Natural killer cell (primary cell): ENCODE data around the gene FSD2. TPM values are rescaled to one million over a fixed set of nuclear protein-coding genes. Genes with fewer than 3 reads are reported as not detected.
"Not testable (repeated sequence)": the region's sequence is repeated elsewhere in the genome, so short reads cannot be mapped to it uniquely, and the experiment has no call there.

ENCODE experiments used
- ATAC-seq, 3 donors: fragments of 150-1000 bp in 2 of 3; fragments of 200-7000 bp in 1 of 3; cut with Tn5 transposase; 1 replicate in 1 of 3; 2 replicates in 2 of 3; pipeline ENCODE4 v1.10.0; 2021; ENCODE audit warnings: mild to moderate bottlenecking in 2 of 3, moderate library complexity in 2 of 3
- DNase-seq, 2 donors: peaks; one replicate each; pipeline versions ENCODE4 v3.0.0 to v3.0.0-alpha.2; 2013 to 2021; ENCODE audit warnings: mixed read lengths in 1 of 2
- H3K27ac ChIP-seq: one replicate; pipeline ENCODE4 v1.5.1; 2013; ENCODE audit warnings: mild to moderate bottlenecking, low read length
- H3K27me3 ChIP-seq: one replicate; pipeline ENCODE4 v1.6.1; 2013; ENCODE audit warnings: low read length; ENCODE audit not compliant: control insufficient read depth, insufficient read depth
- H3K36me3 ChIP-seq: one replicate; pipeline ENCODE4 v1.6.1; 2013; ENCODE audit warnings: low read length; ENCODE audit not compliant: control insufficient read depth, insufficient read depth
- H3K4me1 ChIP-seq: one replicate; pipeline ENCODE4 v1.6.1; 2013; ENCODE audit warnings: low read length; ENCODE audit not compliant: control insufficient read depth, insufficient read depth
- H3K4me3 ChIP-seq: one replicate; pipeline ENCODE4 v1.5.1; 2013; ENCODE audit warnings: low read length
- H3K9me3 ChIP-seq: one replicate; pipeline ENCODE4 v1.6.1; 2013; ENCODE audit warnings: low read length; ENCODE audit not compliant: control insufficient read depth, insufficient read depth
- H3K27ac Mint-ChIP-seq, 2 donors: one replicate each; pipeline ENCODE4 v1.8.0; 2022; ENCODE audit warnings: mild to moderate bottlenecking in 2 of 2, mixed read lengths in 2 of 2, moderate library complexity in 1 of 2
- H3K27me3 Mint-ChIP-seq, 2 donors: one replicate each; pipeline ENCODE4 v1.8.0; 2022; ENCODE audit warnings: low read depth in 2 of 2, mixed read lengths in 2 of 2
- H3K36me3 Mint-ChIP-seq: one replicate; pipeline ENCODE4 v1.8.0; 2022; ENCODE audit warnings: mixed read lengths
- H3K4me1 Mint-ChIP-seq, 2 donors: one replicate each; pipeline ENCODE4 v1.8.0; 2022; ENCODE audit warnings: mixed read lengths in 2 of 2
- H3K4me3 Mint-ChIP-seq: one replicate; pipeline ENCODE4 v1.8.0; 2022; ENCODE audit warnings: mild to moderate bottlenecking, moderate library complexity, mixed read lengths
- H3K9me3 Mint-ChIP-seq, 2 donors: one replicate each; pipeline ENCODE4 v1.8.0; 2022; ENCODE audit warnings: mixed read lengths in 2 of 2
- CTCF ChIP-seq: fragments of 200-600 bp; IDR thresholded peaks from one replicate; pipeline ENCODE4 v1.8.0; 2022; ENCODE audit warnings: antibody characterized with exemption
- WGBS: methylation state at CpG from one replicate; pipeline ENCODE4 v1.1.7; 2013; ENCODE audit warnings: missing lambda C conversion rate; ENCODE audit not compliant: insufficient coverage; 5-methylcytosine and 5-hydroxymethylcytosine counted together
- intact Hi-C: fragments of 100-400 bp; cut with micrococcal nuclease; formaldehyde crosslinking; loops from one replicate; pipeline ENCODE4 v1.14.2; 2022
- total RNA-seq, 4 donors: library from RNA; stranded (reverse); fragments of 120-200 nt in 1 of 4; gene quantifications; one replicate each; pipeline versions ENCODE4 v1.2.3 to v1.2.4, GENCODE V29; 2013 to 2022

FSD2 gene
- total RNA-seq, 3 donors from 2014 or later (not counting 1 experiment from before 2014, with no cell fraction given) = not detected

GRCh38 chr15:82767163-82767829 lies 38.6 kb downstream of the FSD2 start:
- intact Hi-C loops = no loop called here
- Histone ChIP-seq H3K4me1 (no peaks in the 10 kb centered on the region), H3K4me3 (no peak overlapping the region), H3K27ac (no peak overlapping the region), H3K27me3 (no peaks in the 10 kb centered on the region), H3K36me3 (peaks cover 9% of the 10 kb centered on the region), H3K9me3 (no peaks in the 10 kb centered on the region)
- Mint-ChIP-seq H3K27me3 (no peaks in the 10 kb centered on the region), H3K9me3 (no peaks in the 10 kb centered on the region), H3K36me3 (no peaks in the 10 kb centered on the region), H3K4me3 (no peak overlapping the region), H3K4me1 (peaks cover 0 to 4% of the 10 kb centered on the region in 2 donors), H3K27ac (no peak overlapping the region)
- no peak for TF ChIP-seq CTCF
- DNase-seq (no peak), ATAC-seq (no peak)
- 95% methylated on average over 2 of the region's 2 CpGs for WGBS

- H3K9me3 Mint-ChIP-seq, DNase-seq, H3K27me3 Mint-ChIP-seq, H3K27ac ChIP-seq, H3K4me1 Mint-ChIP-seq, H3K4me3 Mint-ChIP-seq, H3K27ac Mint-ChIP-seq, H3K36me3 Mint-ChIP-seq, intact Hi-C loops, H3K4me3 ChIP-seq, H3K9me3 ChIP-seq, H3K27me3 ChIP-seq, H3K4me1 ChIP-seq, ATAC-seq: not testable (repeated sequence)
- peaks cover 12% of the 10 kb centered on the region for H3K36me3 ChIP-seq
- 96% methylated on average over 7 of the region's 7 CpGs for WGBS
Observed at GRCh38 chr15:82766201-82766600, 39.7 kb downstream of the FSD2 start.

- H3K36me3 ChIP-seq = peaks cover 15% of the 10 kb centered on the region
- Mint-ChIP-seq H3K4me1 (peaks cover 0 to 4% of the 10 kb centered on the region in 2 donors), H3K4me3 (no peak overlapping the region), H3K36me3 (no peaks in the 10 kb centered on the region), H3K9me3 (no peaks in the 10 kb centered on the region), H3K27me3 (no peaks in the 10 kb centered on the region), H3K27ac (no peak overlapping the region)
- H3K27me3 ChIP-seq = no peaks in the 10 kb centered on the region
- no peak for ATAC-seq
- intact Hi-C loops = no loop called here
- DNase-seq = no peak
- no peaks in the 10 kb centered on the region for H3K9me3 ChIP-seq
- H3K4me3 ChIP-seq = no peak overlapping the region
- H3K27ac ChIP-seq = no peak overlapping the region
- no peak for TF ChIP-seq CTCF
- WGBS = 91% methylated on average over 9 of the region's 9 CpGs
- H3K4me1 ChIP-seq = no peaks in the 10 kb centered on the region
Observed at GRCh38 chr15:82764740-82765139, 41.1 kb downstream of the FSD2 start.

- 93% methylated on average over 4 of the region's 4 CpGs for WGBS
- intact Hi-C loops = no loop called here
- Mint-ChIP-seq H3K4me1 (peaks cover 0 to 4% of the 10 kb centered on the region in 2 donors), H3K27ac (no peak overlapping the region), H3K4me3 (no peak overlapping the region), H3K36me3 (no peaks in the 10 kb centered on the region), H3K27me3 (no peaks in the 10 kb centered on the region), H3K9me3 (no peaks in the 10 kb centered on the region)
- Histone ChIP-seq H3K4me3 (no peak overlapping the region), H3K27me3 (no peaks in the 10 kb centered on the region), H3K36me3 (peaks cover 16% of the 10 kb centered on the region), H3K9me3 (no peaks in the 10 kb centered on the region), H3K27ac (no peak overlapping the region), H3K4me1 (no peaks in the 10 kb centered on the region)
- no peak for DNase-seq
- ATAC-seq = no peak
- no peak for TF ChIP-seq CTCF
Observed at GRCh38 chr15:82764117-82764490, 41.8 kb downstream of the FSD2 start.
